Choroid plexus epithelial cell (primary cell): ENCODE measurements around the gene TMTC2.
A peak's percentile ranks its signal among the peaks of the same experiment; 100 is the strongest.

Source experiments
- DNase-seq: peaks from one replicate; pipeline ENCODE4 v3.0.0-alpha.2; 2010; ENCODE audit warnings: low read depth
- H3K4me3 ChIP-seq: 2 replicates; pipeline ENCODE4 v1.5.1; 2011; ENCODE audit warnings: low read depth, mild to moderate bottlenecking, control low read depth, low read length, moderate library complexity
- TF ChIP-seq, protein P1 (sequence below): conservative IDR thresholded peaks from 2 replicates; pipeline ENCODE4 v1.5.1; 2011; ENCODE audit warnings: low read depth, mild to moderate bottlenecking, control low read depth, inconsistent platforms, low read length, moderate library complexity

The TMTC2 gene

GRCh38 chr12:82650627-82651337 is 35.9 kb upstream of the TMTC2 start:
- peak; percentile 43 for DNase-seq
- no peak overlapping the region for H3K4me3 ChIP-seq
- TF ChIP-seq, protein P1, sequence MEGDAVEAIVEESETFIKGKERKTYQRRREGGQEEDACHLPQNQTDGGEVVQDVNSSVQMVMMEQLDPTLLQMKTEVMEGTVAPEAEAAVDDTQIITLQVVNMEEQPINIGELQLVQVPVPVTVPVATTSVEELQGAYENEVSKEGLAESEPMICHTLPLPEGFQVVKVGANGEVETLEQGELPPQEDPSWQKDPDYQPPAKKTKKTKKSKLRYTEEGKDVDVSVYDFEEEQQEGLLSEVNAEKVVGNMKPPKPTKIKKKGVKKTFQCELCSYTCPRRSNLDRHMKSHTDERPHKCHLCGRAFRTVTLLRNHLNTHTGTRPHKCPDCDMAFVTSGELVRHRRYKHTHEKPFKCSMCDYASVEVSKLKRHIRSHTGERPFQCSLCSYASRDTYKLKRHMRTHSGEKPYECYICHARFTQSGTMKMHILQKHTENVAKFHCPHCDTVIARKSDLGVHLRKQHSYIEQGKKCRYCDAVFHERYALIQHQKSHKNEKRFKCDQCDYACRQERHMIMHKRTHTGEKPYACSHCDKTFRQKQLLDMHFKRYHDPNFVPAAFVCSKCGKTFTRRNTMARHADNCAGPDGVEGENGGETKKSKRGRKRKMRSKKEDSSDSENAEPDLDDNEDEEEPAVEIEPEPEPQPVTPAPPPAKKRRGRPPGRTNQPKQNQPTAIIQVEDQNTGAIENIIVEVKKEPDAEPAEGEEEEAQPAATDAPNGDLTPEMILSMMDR, result no peak

- no peak overlapping the region for H3K4me3 ChIP-seq
- TF ChIP-seq, protein P1, result no peak
- DNase-seq, result no peak
Observed at GRCh38 chr12:82651489-82651888, 35.2 kb upstream of the TMTC2 start.

GRCh38 chr12:82652071-82652470 is 34.6 kb upstream of the TMTC2 start:
- H3K4me3 ChIP-seq, result no peak overlapping the region
- TF ChIP-seq, protein P1, result no peak
- DNase-seq, result no peak

- TF ChIP-seq, protein P1, result no peak
Observed at GRCh38 chr12:82655751-82656150, 31.0 kb upstream of the TMTC2 start.

DNA sequence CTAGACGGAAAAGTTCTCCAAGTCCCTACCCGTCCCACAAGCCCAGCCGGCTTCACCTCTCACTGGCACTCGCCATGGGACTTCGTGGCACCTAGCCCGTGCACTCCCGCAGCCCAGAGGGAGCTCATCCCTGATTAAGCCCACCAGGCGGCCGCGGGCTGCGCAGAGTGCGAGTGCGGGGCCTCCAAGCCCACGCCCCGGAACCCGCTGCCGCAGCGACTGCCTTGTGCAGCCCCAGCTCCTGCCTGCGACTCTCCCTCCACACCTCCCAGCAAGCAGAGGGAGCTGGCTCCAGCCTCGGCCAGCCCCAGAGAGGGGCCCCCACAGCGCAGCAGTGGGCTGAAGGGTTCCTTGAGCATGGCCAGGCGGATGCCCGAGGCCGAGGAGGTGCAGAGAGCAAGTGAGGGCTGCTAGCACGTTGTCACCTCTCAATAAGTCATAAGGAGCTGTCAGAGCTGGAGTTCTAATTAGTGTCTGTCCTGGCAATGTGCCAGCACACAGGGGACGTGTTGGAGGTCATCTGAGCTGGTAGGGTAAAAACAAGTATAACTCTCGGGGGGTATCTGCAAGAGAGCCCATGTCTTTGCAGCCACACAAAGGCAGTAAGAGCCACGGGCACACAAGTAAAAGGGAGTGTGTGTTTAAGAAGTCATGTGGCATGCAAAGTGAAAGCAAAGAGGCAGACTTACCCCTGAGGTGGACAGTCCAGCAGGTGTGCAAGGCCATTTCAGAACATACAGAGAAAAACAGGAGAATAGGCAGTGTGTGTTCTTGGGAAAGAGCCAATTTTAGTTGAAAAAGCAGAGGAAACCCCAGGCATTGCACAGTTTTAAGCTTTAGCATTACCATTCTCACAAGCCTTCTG is 27.1 kb upstream of the TMTC2 start:
- no peak overlapping the region for H3K4me3 ChIP-seq
- TF ChIP-seq, protein P1, result no peak
- peak; percentile 8 for DNase-seq

More at GRCh38 chr12:82655751-82656150, 31.0 kb upstream of the TMTC2 start:
- DNase-seq, result no peak
- H3K4me3 ChIP-seq, result no peak overlapping the region

DNA sequence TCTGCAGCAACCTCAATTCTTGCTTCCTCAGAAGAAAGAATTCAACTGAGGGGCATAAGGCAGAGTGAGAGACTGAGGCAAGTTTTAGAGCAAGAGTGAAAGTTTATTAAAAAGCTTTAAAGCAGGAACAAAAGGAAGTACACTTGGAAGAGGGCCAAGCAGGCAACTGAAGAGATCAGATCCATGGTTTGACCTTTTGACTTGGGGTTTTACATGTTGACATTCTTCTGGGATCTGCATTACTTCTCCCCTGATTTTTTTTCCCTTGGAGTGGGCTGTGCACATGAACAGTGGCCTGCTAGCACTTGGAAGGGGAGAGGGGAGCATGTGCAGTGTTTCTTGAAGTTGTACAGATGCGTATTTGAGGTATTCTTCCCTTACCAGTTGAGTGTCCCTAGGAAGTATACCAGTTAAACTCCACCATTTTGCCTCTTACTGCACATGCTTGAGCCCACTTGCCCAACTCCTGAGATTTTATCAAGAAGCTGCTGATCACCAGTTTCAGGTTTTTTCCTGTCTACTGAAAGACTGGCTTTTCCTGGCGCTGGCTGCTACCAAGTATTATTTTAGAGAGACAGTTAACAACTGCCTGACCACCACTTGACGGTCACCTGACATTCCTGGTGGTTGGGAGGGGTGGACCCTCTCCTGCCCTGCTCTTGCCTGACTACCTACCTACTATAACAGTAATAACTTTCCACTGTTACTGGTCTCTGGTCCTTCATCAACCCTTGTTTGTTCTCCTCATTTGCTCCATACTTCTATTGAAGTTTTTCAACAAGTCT is 26.0 kb upstream of the TMTC2 start:
- no peak overlapping the region for H3K4me3 ChIP-seq
- TF ChIP-seq, protein P1, result no peak
- DNase-seq, result peak; percentile 28
